ENCODE data around the gene ABRAXAS1. TPM values are rescaled to one million over a fixed set of nuclear protein-coding genes. Genes with fewer than 3 reads are reported as not detected.

ABRAXAS1 gene
- total RNA-seq, 8 experiments from 2014 or later = 7.9 to 15.1 (median 11.4) TPM

GRCh38 chr4:83436680-83437079, 48.2 kb downstream of the ABRAXAS1 start:
- Histone ChIP-seq H3K27ac (no peak overlapping the region), H3K4me3 (no peak overlapping the region), H3K4me1 (replicated peaks in 1 of 2) (no peaks in the 10 kb centered on the region)
- in situ Hi-C loops (cut with MboI; ENCODE audit: low pct_unique_long_range_greater_than_20kb in 2 of 9, low sequenced_read_pairs in 9 of 9, unreplicated experiment in 9 of 9) = no loop called here
- WGBS, 10 experiments = 88 to 100% (median 95%) methylated on average over 2 to 4 of the region's 4 CpGs; no CpG with 5 or more reads in 1 of the 10 experiments
- no peak for ATAC-seq (replicated peaks in 6 of 8)

GRCh38 chr4:83431200-83431599, 53.7 kb downstream of the ABRAXAS1 start:
- no peak for ATAC-seq (replicated peaks in 6 of 8)
- no peaks in the 10 kb centered on the region for H3K4me1 ChIP-seq (replicated peaks in 1 of 2)
- in situ Hi-C loops (cut with MboI; ENCODE audit: low pct_unique_long_range_greater_than_20kb in 2 of 9, low sequenced_read_pairs in 9 of 9, unreplicated experiment in 9 of 9) = no loop called here
- no peak overlapping the region for H3K27ac ChIP-seq
- no peak overlapping the region for H3K4me3 ChIP-seq
- 83 to 100% (median 100%) methylated on average over 1 of the region's 1 CpG; no CpG with 5 or more reads in 2 of the 10 experiments for WGBS, 10 experiments

- ATAC-seq (replicated peaks in 6 of 8) = no peak
- in situ Hi-C loops (cut with MboI; ENCODE audit: low pct_unique_long_range_greater_than_20kb in 2 of 9, low sequenced_read_pairs in 9 of 9, unreplicated experiment in 9 of 9) = no loop called here
- H3K27ac ChIP-seq = no peak overlapping the region
These were observed 66.7 kb downstream of the ABRAXAS1 start for GRCh38 chr4:83418211-83418610.

GRCh38 chr4:83417566-83417965, 67.3 kb downstream of the ABRAXAS1 start:
- no peak overlapping the region for H3K27ac ChIP-seq
- no peaks in the 10 kb centered on the region for H3K4me1 ChIP-seq (replicated peaks in 1 of 2)
- WGBS, 10 experiments = 87 to 100% (median 93%) methylated on average over 1 to 3 of the region's 4 CpGs; no CpG with 5 or more reads in 1 of the 10 experiments
- H3K4me3 ChIP-seq = no peak overlapping the region
- in situ Hi-C loops (cut with MboI; ENCODE audit: low pct_unique_long_range_greater_than_20kb in 2 of 9, low sequenced_read_pairs in 9 of 9, unreplicated experiment in 9 of 9) = no loop called here
- no peak for ATAC-seq (replicated peaks in 6 of 8)

More at GRCh38 chr4:83418211-83418610, 66.7 kb downstream of the ABRAXAS1 start:
- no peaks in the 10 kb centered on the region for H3K4me1 ChIP-seq (replicated peaks in 1 of 2)
- no peak overlapping the region for H3K4me3 ChIP-seq

GRCh38 chr4:83413676-83414075, 71.2 kb downstream of the ABRAXAS1 start:
- 90 to 100% (median 94%) methylated on average over 2 of the region's 2 CpGs; no CpG with 5 or more reads in 7 of the 10 experiments for WGBS, 10 experiments
- ATAC-seq (replicated peaks in 6 of 8) = no peak
- Histone ChIP-seq H3K27ac (no peak overlapping the region), H3K4me3 (no peak overlapping the region), H3K4me1 (replicated peaks in 1 of 2) (no peaks in the 10 kb centered on the region)
- in situ Hi-C loops (cut with MboI; ENCODE audit: low pct_unique_long_range_greater_than_20kb in 2 of 9, low sequenced_read_pairs in 9 of 9, unreplicated experiment in 9 of 9) = no loop called here

Other genes starting within 250 kb of the ABRAXAS1 start
- gene COQ2, start 200.3 kb downstream of the ABRAXAS1 start, total RNA-seq = 10 to 100 TPM in 4 of 8 experiments, 1 to 10 TPM in 4; 5.6 to 26.2 (median 10.7) TPM
- gene HPSE, start 150.3 kb downstream of the ABRAXAS1 start, total RNA-seq = 1 to 10 TPM in 4 of 8 experiments, under 1 TPM in 4; 0.14 to 8.6 (median 0.86) TPM
- gene HELQ, start 29.3 kb downstream of the ABRAXAS1 start, total RNA-seq = 10 to 100 TPM in 4 of 8 experiments, 1 to 10 TPM in 4; 8.2 to 18.7 (median 11.0) TPM
- 10 to 100 TPM; 39.2 to 87.2 (median 48.5) TPM for gene MRPS18C, start 29.0 kb downstream of the ABRAXAS1 start, total RNA-seq
- 1 to 10 TPM in 5 of 8 experiments, under 1 TPM in 3; 0.21 to 4.3 (median 2.1) TPM for gene GPAT3, start 51.0 kb upstream of the ABRAXAS1 start, total RNA-seq

Measured in motor neuron (in vitro differentiated cells).